GM12872 (cell line): ENCODE data around the gene EVA1B.

Experiments
- CTCF ChIP-seq: IDR thresholded peaks from 3 replicates; pipeline ENCODE4 v1.5.1; 2011; ENCODE audit warnings: low read depth, mild to moderate bottlenecking, low read length, moderate library complexity; ENCODE audit not compliant: insufficient read depth

Gene EVA1B

GRCh38 chr1:36343651-36344394 lies 20.4 kb upstream of the EVA1B start:
- no peak for TF ChIP-seq CTCF

GRCh38 chr1:36342426-36343185 lies 19.2 kb upstream of the EVA1B start:
- TF ChIP-seq CTCF = peak; percentile 84

- TF ChIP-seq CTCF = no peak
These were observed 18.3 kb upstream of the EVA1B start for GRCh38 chr1:36341626-36342320.

- no peak for TF ChIP-seq CTCF
These were observed 16.2 kb upstream of the EVA1B start for GRCh38 chr1:36339615-36340014.

- TF ChIP-seq CTCF = no peak
These were observed 15.8 kb upstream of the EVA1B start for GRCh38 chr1:36339215-36339614.

- no peak for TF ChIP-seq CTCF
These were observed 14.4 kb upstream of the EVA1B start for GRCh38 chr1:36337830-36338229.

- TF ChIP-seq CTCF = no peak
These were observed 7.5 kb upstream of the EVA1B start for GRCh38 chr1:36330940-36331339.
